OCI-LY7 (cell line): ENCODE results near the gene ST3GAL3. TPM values are rescaled to one million over a fixed set of nuclear protein-coding genes. Genes with fewer than 3 reads are reported as not detected.

Source experiments
- BruUV-seq: library from RNA; stranded (reverse); fragments of 400-500 nt; replicated peaks from 2 replicates; lab custom pipeline; 2021; lab: Mats Ljungman, UMichigan
- CTCF ChIA-PET: fragments of 300-600 bp; sonication (Branson Sonifier 250); formaldehyde crosslinking; loops from one replicate; lab custom pipeline; 2022; ENCODE audit warnings: antibody characterized with exemption; ENCODE audit not compliant: unreplicated experiment; lab: Charles Lee
- POLR2A ChIA-PET: fragments of 300-600 bp; sonication (Branson Sonifier 250); formaldehyde crosslinking; loops from one replicate; lab custom pipeline; 2022; ENCODE audit warnings: antibody characterized with exemption; lab: Charles Lee
- DNase-seq: peaks from one replicate; pipeline ENCODE4 v3.0.0-alpha.2; 2015; ENCODE audit warnings: low spot score
- H2AFZ ChIP-seq: fragments of 200-600 bp; sonication (generic), shearing (Covaris generic); 2 replicates; pipeline ENCODE4 v1.6.1; 2014; ENCODE audit warnings: mild to moderate bottlenecking, antibody characterized with exemption, low read length, moderate library complexity
- H3K27ac ChIP-seq: fragments of 200-600 bp; sonication (generic); 2 replicates; pipeline ENCODE4 v1.5.1; 2014; ENCODE audit warnings: mixed run types, low read depth, mild to moderate bottlenecking, moderate library complexity, low read length, inconsistent platforms; ENCODE audit not compliant: poor library complexity, severe bottlenecking
- H3K36me3 ChIP-seq: fragments of 200-600 bp; sonication (generic); 2 replicates; pipeline ENCODE4 v1.6.1; 2014; ENCODE audit warnings: mild to moderate bottlenecking, antibody characterized with exemption, low read length, moderate library complexity, mixed read lengths; ENCODE audit not compliant: insufficient read depth
- H3K4me1 ChIP-seq: fragments of 200-600 bp; sonication (generic); 2 replicates; pipeline ENCODE4 v1.5.1; 2014; ENCODE audit warnings: mild to moderate bottlenecking, low read length; ENCODE audit not compliant: insufficient read depth, poor library complexity, severe bottlenecking
- H3K4me2 ChIP-seq: fragments of 200-600 bp; sonication (generic); 2 replicates; pipeline ENCODE4 v1.6.1; 2014; ENCODE audit warnings: mild to moderate bottlenecking, low read length
- H3K4me3 ChIP-seq: fragments of 200-600 bp; sonication (generic); 2 replicates; pipeline ENCODE4 v1.5.1; 2014; ENCODE audit warnings: mild to moderate bottlenecking, low read depth, low read length; ENCODE audit not compliant: poor library complexity, severe bottlenecking
- H3K79me2 ChIP-seq: fragments of 200-600 bp; sonication (generic); 2 replicates; pipeline ENCODE4 v1.6.1; 2016; ENCODE audit warnings: low read depth, mild to moderate bottlenecking, low read length, moderate library complexity, mixed read lengths; ENCODE audit not compliant: insufficient read depth
- H3K9me2 ChIP-seq: fragments of 200-600 bp; sonication (generic); 2 replicates; pipeline ENCODE4 v1.6.1; 2016; ENCODE audit warnings: mild to moderate bottlenecking, low read length, mixed read lengths; ENCODE audit not compliant: insufficient read depth
- H3K9me3 ChIP-seq: fragments of 200-600 bp; sonication (generic); 2 replicates; pipeline ENCODE4 v1.6.1; 2014; ENCODE audit warnings: mild to moderate bottlenecking, mixed run types, low read length, mixed read lengths
- H4K20me1 ChIP-seq: fragments of 200-600 bp; sonication (generic); 2 replicates; pipeline ENCODE4 v1.6.1; 2014; ENCODE audit warnings: mild to moderate bottlenecking, antibody characterized with exemption, low read length, moderate library complexity, mixed read lengths; ENCODE audit not compliant: insufficient read depth
- CTCF ChIP-seq: fragments of 200-600 bp; sonication (generic); conservative IDR thresholded peaks from 2 replicates; pipeline ENCODE4 v1.5.1; 2014; ENCODE audit warnings: mild to moderate bottlenecking, antibody characterized with exemption, low read length, moderate library complexity, mixed read lengths
- EZH2phosphoT487 ChIP-seq: fragments of 200-600 bp; sonication (generic); IDR thresholded peaks from 2 replicates; pipeline ENCODE4 v1.6.1; 2018; ENCODE audit warnings: low read depth, borderline replicate concordance, mild to moderate bottlenecking, mixed run types, antibody characterized with exemption, low read length, moderate library complexity, mixed read lengths
- intact Hi-C: fragments of 100-400 bp; cut with micrococcal nuclease; formaldehyde crosslinking; loops from one replicate; pipeline ENCODE4 v1.10.0; 2022; ENCODE audit not compliant: unreplicated experiment
- total RNA-seq, 2 experiments: library from RNA; depleted of rRNA in 1 of 2; stranded (reverse); fragments of >200 nt in 1 of 2; shearing (Covaris generic) in 1 of 2; gene quantifications; 2 replicates each; pipeline ENCODE4 v1.2.3, GENCODE V29; 2014 to 2022

The ST3GAL3 gene
- total RNA-seq, 2 experiments from 2014 or later = 24.0 to 45.0 TPM

DNA sequence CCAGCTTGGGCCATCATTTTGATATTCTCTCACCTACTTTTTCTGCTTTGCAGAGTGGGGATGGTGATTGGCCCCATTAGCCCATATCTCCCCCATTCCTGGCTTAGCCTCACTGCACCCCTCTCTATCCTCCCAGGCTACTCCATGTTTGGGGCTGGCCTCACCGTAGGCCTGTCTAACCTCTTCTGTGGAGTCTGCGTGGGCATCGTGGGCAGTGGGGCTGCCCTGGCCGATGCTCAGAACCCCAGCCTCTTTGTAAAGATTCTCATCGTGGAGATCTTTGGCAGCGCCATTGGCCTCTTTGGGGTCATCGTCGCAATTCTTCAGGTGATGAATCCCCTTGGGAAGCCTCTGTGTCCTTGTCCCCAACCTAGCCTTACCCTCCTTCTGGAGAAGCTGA is 269.6 kb downstream of the ST3GAL3 start:
- Histone ChIP-seq H3K4me3 (no peak overlapping the region), H3K9me2 (no peaks in the 10 kb centered on the region), H3K36me3 (peaks cover 51% of the 10 kb centered on the region), H3K27ac (no peak overlapping the region), H3K4me1 (peaks cover 17% of the 10 kb centered on the region), H3K79me2 (no peaks in the 10 kb centered on the region; the same call in 1 of the 2 replicates), H3K4me2 (0 out of 2 replicates have a peak overlapping the region, but pooled peaks have one; percentile 90), H3K9me3 (no peaks in the 10 kb centered on the region), H4K20me1 (0 out of 2 replicates have a peak, but pooled peaks cover 9% of the 10 kb centered on the region), H2AFZ (no peak overlapping the region)
- intact Hi-C loops = no loop called here
- ChIA-PET POLR2A (no interaction called here), CTCF (no interaction called here)
- no peak for DNase-seq
- TF ChIP-seq CTCF (no peak), EZH2phosphoT487 (no peak)
- BruUV-seq = no TSS peak

GRCh38 chr1:43977376-43978263 is 270.3 kb downstream of the ST3GAL3 start:
- peak overlapping the region; percentile 0; the same call in 1 of the 2 replicates for H3K4me2 ChIP-seq
- TF ChIP-seq CTCF (no peak), EZH2phosphoT487 (no peak)
- H3K4me3 ChIP-seq = no peak overlapping the region
- no TSS peak for BruUV-seq
- no peaks in the 10 kb centered on the region for H3K9me2 ChIP-seq
- DNase-seq = no peak
- no peak overlapping the region for H3K27ac ChIP-seq
- H3K9me3 ChIP-seq = no peaks in the 10 kb centered on the region
- intact Hi-C loops = no loop called here
- peaks cover 17% of the 10 kb centered on the region for H3K4me1 ChIP-seq
- no peaks in the 10 kb centered on the region; the same call in 1 of the 2 replicates for H3K79me2 ChIP-seq
- H2AFZ ChIP-seq = no peak overlapping the region
- ChIA-PET CTCF (no interaction called here), POLR2A (no interaction called here)
- peaks cover 43% of the 10 kb centered on the region for H3K36me3 ChIP-seq
- 0 out of 2 replicates have a peak, but pooled peaks cover 9% of the 10 kb centered on the region for H4K20me1 ChIP-seq

DNA sequence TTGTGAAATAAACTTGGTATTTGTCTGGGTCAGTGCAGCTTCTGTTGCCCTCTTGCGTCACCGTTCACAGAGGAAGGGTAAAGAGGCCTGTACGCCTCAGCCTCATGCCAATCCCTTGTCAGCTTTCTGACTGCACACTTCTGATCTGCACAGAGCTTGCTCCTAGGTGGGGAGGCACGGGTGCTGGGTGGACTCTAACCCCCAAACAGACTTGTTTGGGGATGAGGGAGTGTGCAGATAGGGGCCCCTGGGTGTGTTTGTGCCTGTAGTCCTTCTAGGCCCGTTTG is 270.9 kb downstream of the ST3GAL3 start:
- peaks cover 37% of the 10 kb centered on the region for H3K36me3 ChIP-seq
- no peak overlapping the region for H3K27ac ChIP-seq
- CTCF ChIA-PET = no interaction called here
- H4K20me1 ChIP-seq = 0 out of 2 replicates have a peak, but pooled peaks cover 9% of the 10 kb centered on the region
- no peak overlapping the region for H2AFZ ChIP-seq
- BruUV-seq = no TSS peak
- intact Hi-C loops = no loop called here
- POLR2A ChIA-PET = no interaction called here
- H3K4me2 ChIP-seq = no peak overlapping the region
- H3K4me3 ChIP-seq = no peak overlapping the region
- TF ChIP-seq CTCF (no peak), EZH2phosphoT487 (no peak)
- no peak for DNase-seq
- H3K4me1 ChIP-seq = peaks cover 17% of the 10 kb centered on the region
- no peaks in the 10 kb centered on the region; the same call in 1 of the 2 replicates for H3K79me2 ChIP-seq
- no peaks in the 10 kb centered on the region for H3K9me2 ChIP-seq
- H3K9me3 ChIP-seq = no peaks in the 10 kb centered on the region
